HG03196 (cell line): Measurements from ENCODE around the gene SSTR3.
"Not testable (repeated sequence)": the region's sequence is repeated elsewhere in the genome, so short reads cannot be mapped to it uniquely, and the experiment has no call there.

ENCODE experiments used
- ATAC-seq: cut with Tn5 transposase; IDR thresholded peaks from one replicate; pipeline ENCODE4 v1.9.1; 2021; ENCODE audit not compliant: unreplicated experiment

The SSTR3 gene

DNA sequence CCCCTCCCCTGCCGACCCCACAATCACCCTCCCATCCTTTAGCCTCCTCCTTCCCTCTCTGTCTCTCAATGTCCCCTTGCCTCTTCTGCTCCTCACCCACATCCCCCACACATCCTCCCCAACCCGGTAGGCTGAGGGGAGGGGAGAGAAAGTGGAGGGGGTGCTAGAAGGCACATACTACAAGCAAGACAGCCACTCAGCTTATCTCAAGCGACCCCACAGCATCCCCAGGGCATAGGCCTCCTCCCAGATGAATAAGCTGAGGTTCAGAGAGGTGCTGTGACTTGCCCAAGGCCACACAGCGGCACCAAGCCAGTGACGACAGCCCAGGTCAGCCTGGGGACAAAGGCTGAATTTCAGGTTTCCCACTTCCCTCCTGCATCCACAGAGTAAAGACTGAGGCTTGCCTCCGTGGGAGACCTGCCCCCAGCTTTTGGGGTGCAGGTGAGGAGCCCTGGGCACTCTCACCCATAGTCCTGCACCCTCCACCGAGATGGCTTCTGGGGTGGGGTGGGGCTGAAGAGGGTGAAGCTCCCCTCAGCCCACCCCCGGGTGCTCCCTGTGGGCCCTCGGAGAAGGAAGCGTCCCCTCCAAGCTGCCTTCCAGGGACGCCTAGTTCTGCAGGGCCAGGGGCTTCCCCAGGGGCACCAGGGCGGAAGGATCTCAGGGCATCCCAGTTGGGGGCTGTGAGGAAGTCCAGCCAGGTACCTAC is 31.3 kb upstream of the SSTR3 start:
- no peak for ATAC-seq

DNA sequence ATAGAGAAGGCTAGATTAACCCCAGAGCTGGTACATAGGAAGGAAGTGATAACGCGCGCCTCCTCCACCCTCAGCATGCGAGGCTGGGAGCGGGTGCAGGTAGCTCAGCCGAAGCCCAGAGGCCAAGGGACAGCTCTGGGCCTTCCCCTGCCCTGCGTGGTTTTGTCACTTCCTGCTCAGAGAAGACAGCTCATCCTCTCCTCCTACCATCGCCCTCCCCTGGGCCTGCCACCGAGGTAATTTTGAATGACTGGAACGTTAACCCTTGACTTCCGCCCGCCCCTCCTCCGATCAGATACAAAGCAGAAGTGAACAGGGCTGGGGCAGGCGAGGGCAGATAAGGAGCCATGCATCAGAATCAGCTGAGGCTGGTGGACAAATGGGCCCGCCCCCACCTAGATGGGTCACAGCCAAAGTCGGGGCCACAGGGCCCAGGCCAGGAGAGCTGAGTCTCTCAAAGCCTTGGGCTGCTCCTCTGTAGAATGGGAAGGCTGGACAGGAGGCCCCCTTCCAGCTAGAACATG is 30.2 kb upstream of the SSTR3 start:
- peak; percentile 45 for ATAC-seq

DNA sequence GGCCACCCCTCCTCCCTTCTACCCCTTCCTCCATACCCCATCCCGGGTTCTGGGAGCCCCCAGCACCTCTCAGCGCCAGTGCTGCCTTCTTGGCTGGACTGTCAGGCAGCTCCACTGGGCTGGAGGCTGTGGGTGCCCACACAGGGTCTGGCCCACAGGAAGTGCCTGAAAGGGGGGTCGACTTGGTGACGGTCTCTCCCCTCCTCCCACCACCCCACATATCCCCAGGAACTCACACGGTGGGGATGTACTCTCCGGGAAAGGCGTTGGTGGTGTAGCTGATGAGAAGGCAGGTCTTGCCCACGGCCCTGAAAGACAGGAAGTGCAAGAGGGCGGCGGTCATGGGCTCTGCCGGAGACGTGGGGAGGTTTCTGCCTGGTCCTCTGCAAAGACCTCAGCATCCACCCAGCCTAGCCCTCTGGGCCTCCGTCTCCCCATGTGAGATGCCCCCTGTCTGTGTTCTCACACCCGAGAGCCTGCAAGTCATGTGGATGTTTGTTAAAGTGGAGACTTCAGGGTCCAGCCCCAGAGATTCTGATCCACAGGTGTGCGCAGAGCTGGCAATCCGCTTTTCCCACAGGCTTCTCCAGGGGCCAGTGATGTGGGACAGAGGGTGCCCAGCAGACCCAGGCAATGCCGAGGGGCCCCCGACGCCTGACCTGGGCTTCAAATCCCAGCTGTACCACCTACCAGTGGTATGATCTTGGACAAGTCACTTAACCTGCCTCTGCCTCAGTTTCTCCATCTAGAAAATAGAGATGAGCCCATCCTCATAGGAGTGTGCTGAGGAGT is 29.3 kb upstream of the SSTR3 start:
- no peak for ATAC-seq

DNA sequence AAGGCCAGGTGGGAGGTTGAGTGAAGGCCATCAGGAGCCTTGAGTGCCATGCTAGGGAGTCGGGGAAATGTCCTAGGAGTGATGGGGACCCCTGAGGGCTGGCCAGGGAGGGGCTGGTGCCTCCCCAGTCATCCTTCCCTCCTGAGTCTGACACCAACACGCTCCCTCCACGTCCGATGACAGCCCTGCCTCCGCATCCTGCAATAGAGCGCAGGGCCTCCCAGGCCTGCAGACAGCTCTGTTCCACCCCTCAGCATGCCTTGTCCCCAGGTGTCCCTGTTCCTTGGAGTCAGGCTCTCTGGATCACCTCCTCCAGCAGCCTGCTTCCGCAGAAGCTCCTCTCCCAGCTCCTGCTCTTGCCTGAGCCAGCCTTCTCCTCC is 28.7 kb upstream of the SSTR3 start:
- no peak for ATAC-seq

- no peak for ATAC-seq
Measured at GRCh38 chr22:37240240-37240940, 28.1 kb upstream of the SSTR3 start.

DNA sequence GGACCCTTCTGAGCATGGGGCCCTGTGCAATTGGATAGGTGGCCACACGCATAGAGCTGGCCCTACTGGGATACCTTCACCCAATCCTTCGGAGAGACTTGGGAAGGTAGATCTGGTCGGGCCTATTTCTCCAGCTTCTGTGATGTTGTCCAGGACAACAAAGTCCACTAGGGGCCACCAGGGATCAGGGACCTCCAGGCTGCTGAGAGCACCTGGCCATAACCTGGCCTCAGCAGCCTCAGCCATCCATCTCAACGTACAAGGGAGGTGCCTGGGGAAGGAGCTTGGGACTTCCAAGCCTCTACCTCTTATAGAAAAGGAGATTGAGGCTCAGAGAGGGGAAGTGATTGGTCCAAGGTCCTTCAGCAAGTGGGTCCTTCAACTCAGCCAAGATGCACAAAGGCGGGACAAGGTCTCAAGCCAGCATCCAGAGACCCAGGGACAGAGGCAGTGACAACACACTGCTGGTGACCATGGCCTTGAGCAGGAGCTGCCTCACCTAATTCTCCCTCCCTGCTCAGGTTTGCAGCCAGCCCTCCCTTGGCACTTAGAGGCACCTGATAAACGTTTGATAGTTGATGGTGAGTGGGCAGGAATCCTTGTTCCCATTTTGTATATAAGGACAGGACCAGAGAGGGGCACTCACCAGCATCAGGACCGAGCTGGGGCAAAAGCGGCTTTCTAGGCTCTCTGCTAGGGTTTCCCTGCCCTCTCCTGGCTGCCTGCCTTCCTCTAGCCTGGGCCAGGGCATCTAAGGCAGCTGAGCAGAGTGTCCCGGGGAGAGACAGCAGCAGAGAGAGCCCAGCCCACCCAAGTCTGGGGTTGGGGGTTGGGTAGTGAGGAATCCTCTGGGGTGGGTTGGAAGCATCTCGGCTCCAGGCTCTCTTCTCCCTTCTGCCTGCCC is 27.3 kb upstream of the SSTR3 start:
- ATAC-seq: no peak

DNA sequence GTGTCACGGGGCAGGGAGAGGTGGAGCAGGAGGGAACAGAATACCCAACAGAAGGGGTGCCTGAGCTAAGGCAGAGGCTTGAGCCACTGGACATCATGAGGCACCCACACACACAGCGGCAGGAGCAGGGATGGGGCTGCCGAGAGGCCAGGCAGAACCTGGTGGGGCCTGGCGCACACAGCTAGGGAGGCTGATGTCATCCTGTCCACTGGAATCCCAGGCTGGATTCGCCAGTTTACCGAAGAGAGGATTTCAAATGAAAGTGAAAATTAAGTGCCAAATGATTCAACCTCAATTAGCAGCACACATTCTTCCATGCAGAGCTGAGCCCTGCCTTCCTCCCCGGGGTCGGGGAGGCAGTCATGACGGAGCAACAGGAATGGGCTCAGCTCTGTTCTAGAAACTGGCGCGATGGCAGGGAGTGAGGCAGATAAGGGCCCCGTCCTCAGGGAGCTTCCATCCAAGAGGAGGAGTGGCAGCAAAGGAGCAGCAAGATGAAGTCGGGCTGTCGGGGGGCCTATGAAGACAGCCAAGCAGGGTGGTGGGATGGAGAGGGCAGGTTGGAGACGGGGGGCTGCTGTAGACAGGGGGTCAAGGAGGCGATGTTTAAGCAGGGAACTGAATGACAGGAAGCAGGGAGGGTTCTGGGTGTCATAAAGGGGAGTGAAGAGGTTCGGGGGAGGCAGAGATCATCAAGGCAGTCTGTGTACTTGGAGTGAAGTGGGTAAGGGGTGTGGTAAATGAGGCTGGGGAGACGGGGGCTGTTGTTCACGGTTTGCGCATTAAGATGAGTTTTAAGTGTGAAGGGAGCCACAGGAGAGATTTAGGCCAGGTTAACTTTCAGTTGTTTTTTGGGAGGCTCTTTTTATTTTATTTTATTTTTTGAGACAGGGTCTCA is 25.3 kb upstream of the SSTR3 start:
- no peak for ATAC-seq

- ATAC-seq: no peak
Measured at GRCh38 chr22:37235897-37236607, 23.8 kb upstream of the SSTR3 start.

DNA sequence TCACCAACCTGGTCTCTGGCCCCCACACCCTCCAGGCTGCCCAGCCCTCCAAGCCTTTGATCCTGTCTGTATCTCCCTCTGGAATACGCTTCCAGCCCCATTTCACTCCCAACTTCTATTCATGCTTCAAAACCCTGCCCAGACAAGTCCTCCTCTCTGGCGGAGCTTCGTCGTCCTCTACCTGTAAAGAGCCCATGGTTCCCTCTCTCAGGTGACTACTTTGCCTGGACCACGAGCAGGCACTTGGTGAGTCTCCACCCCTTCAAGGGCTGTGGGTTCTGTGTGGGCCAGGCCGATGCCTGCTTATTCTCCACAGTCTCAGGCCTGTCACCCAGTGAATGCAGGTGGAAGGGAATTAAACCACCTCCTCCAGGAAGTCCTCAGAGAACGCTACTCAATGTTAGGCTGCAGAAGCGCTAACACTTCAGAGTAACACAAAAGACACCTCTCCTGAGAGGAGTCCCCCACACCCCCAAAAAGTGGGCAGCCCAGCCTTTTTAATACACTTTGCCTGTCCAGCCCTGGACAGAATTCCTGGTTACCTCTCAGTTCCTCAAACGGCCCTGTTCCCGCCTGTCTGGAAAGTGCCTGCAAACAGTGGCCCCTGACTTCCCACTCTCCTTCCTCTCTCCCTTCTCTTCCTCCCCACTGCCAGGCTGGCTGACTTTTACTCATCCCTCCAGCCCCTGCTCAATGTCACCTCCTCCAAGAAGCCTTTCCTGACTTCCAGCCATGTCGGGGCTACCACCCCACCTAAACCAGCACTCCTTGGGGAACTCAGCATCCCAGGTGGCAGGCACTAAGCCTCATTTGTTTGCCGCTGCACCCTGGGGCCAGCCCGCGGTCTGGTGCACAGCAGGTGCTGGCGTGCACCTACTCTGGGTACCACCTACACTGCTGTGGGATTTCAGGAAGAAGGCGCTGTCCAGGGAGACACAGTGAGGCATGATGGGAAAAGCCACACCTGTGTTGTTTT is 22.7 kb upstream of the SSTR3 start:
- ATAC-seq: no peak

GRCh38 chr22:37233751-37234631 is 21.7 kb upstream of the SSTR3 start:
- no peak for ATAC-seq

GRCh38 chr22:37233371-37233750 is 21.1 kb upstream of the SSTR3 start:
- not testable (repeated sequence) for ATAC-seq

GRCh38 chr22:37232140-37232998 is 20.1 kb upstream of the SSTR3 start:
- no peak for ATAC-seq

DNA sequence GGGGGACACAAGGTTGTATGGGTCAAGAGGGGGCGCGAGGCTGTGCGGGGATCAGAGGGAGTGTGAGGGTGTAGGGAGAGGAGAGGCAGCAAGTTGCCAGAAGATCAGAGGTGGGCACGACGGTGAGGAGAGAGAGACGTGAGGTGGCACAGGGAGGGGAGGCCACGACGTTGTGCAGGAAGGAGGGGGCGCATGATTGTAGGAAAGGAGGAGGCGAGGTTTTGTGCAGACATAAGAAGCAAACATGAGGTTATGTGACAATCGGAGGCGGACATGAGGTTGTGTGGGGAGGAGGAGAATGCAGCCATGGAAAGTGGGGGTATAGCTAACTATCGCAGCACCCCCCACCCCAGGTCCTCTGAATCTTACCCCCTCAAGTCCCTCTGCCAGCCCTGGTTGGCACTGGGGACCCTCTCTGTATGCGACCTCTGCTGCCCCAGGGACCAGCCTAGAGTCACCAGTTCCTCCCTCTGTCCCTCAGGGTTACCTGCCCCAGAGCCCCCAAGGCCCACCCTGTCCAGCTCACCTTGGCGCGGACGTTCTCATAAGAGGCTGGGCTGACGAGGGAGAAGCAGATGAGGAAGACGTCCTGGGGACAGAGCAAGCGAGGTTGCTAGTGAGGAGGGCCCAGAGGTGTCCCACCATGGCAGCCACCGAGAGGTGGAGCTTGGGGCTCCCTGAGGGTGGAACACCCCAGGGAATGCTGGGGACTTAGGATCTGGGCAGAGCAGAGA is 19.3 kb upstream of the SSTR3 start:
- ATAC-seq: no peak

DNA sequence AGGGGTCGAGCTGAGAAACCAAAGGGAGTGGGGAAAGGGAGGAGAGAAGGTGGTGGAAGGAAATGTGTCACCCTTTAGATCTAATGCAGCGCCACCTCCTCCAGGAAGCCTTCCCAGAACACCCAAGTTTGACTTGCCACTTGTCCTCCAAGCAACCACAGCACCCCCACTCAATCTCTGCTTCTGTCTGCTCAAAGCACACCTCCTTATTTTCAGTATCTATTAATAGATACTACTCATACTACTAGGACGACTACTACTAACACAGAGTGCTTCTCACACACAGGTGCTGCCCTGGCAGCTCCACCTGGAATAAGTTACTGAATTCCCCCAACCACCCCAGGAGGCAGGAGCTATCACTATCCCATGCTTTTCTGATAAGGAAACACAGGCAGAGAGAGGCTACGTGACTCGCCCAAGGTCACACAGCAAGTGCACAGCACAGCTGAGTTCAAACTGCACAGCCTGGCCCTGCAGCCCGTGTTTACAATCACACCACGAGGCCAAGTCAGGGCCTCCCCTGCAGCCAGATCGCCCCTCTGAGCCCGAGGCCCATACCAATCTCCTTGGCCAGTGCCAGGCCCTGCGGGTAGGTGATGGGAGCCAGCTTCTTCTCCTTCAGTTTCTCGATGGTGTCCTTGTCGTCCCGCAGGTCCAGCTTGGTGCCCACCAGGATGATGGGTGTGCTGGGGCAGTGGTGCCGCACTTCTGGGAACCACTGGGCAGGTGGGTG is 18.6 kb upstream of the SSTR3 start:
- ATAC-seq: peak; percentile 36
